GM12878 (cell line): ENCODE measurements around the gene LMAN2. TPM values are rescaled to one million over a fixed set of nuclear protein-coding genes. Genes with fewer than 3 reads are reported as not detected.
A peak's percentile ranks its signal among the peaks of the same experiment; 100 is the strongest.

Source experiments
- ATAC-seq: fragments of 200-7000 bp; cut with Tn5 transposase; 3 replicates; pipeline ENCODE4 v1.9.1; 2020; ENCODE audit warnings: mild to moderate bottlenecking, moderate library complexity
- BruUV-seq: library from RNA; stranded (reverse); fragments of 400-500 nt; replicated peaks from 2 replicates; lab custom pipeline; 2021; lab: Mats Ljungman, UMichigan
- CTCF ChIA-PET: fragments of 300-600 bp; sonication (Branson Sonifier 250); formaldehyde crosslinking; extraction: SDS; loops from one replicate; lab custom pipeline; 2021; ENCODE audit warnings: inconsistent platforms; lab: Yijun Ruan, JAX
- POLR2A ChIA-PET: fragments of 350-600 bp; formaldehyde crosslinking; extraction: SDS; loops from one replicate; lab custom pipeline; 2021; ENCODE audit warnings: inconsistent platforms; lab: Charles Lee
- RAD21 ChIA-PET: fragments of 300-600 bp; sonication (Branson Sonifier 250); formaldehyde crosslinking; loops from one replicate; lab custom pipeline; 2023; ENCODE audit warnings: antibody characterized with exemption; ENCODE audit not compliant: unreplicated experiment; lab: Charles Lee
- SMC1A ChIA-PET: fragments of 300-600 bp; sonication (Branson Sonifier 250); formaldehyde crosslinking; loops from one replicate; lab custom pipeline; 2023; ENCODE audit not compliant: unreplicated experiment, uncharacterized antibody; lab: Charles Lee
- DNase-seq: peaks from one replicate; pipeline ENCODE4 v3.0.0-alpha.2; 2011; ENCODE audit warnings: low read depth, low spot score
- FAIRE-seq: peaks from 3 replicates; lab custom pipeline; 2011; peaks lifted over from hg19 to GRCh38; lab: Jason Lieb, UNC
- H2AFZ ChIP-seq: 2 replicates; pipeline ENCODE4 v1.6.0; 2011; ENCODE audit warnings: low read depth, low read length, control low read depth; ENCODE audit not compliant: control insufficient read depth
- H3K27ac ChIP-seq: 2 replicates; pipeline ENCODE4 v1.5.1; 2011; ENCODE audit warnings: control low read depth; ENCODE audit not compliant: control insufficient read depth, insufficient read depth
- H3K27me3 ChIP-seq, 2 experiments: replicated peaks in 1 of 2; 2 replicates each; pipeline versions ENCODE4 v1.6.0 to v1.6.1; 2011; ENCODE audit warnings: low read length in 1 of 2; ENCODE audit not compliant: control insufficient read depth in 2 of 2, insufficient read depth in 2 of 2
- H3K36me3 ChIP-seq, 2 experiments: 2 replicates each; pipeline ENCODE4 v1.5.1; 2011; ENCODE audit warnings: low read length in 1 of 2; ENCODE audit not compliant: control insufficient read depth in 2 of 2, insufficient read depth in 2 of 2
- H3K4me1 ChIP-seq: 2 replicates; pipeline ENCODE4 v1.6.1; 2011; ENCODE audit warnings: mild to moderate bottlenecking, low read length, moderate library complexity, mixed read lengths; ENCODE audit not compliant: control insufficient read depth, insufficient read depth
- H3K4me2 ChIP-seq: 2 replicates; pipeline ENCODE4 v1.6.0; 2011; ENCODE audit warnings: control low read depth; ENCODE audit not compliant: control insufficient read depth, insufficient read depth
- H3K4me3 ChIP-seq: fragments of 200-600 bp; sonication (generic); 2 replicates; pipeline ENCODE4 v1.5.1; 2016
- H3K79me2 ChIP-seq: 2 replicates; pipeline ENCODE4 v1.6.0; 2011; ENCODE audit warnings: low read length; ENCODE audit not compliant: control insufficient read depth, insufficient read depth
- H3K9ac ChIP-seq: 2 replicates; pipeline ENCODE4 v1.8.0; 2011; ENCODE audit warnings: low read length, control low read depth, mixed read lengths; ENCODE audit not compliant: control insufficient read depth, insufficient read depth
- H3K9me3 ChIP-seq: replicated peaks from 3 replicates; pipeline ENCODE4 v1.5.1; 2011; ENCODE audit warnings: mild to moderate bottlenecking, low read length; ENCODE audit not compliant: control insufficient read depth, insufficient read depth
- H4K20me1 ChIP-seq: 2 replicates; pipeline ENCODE4 v1.6.0; 2011; ENCODE audit not compliant: control insufficient read depth, insufficient read depth
- BCL11A ChIP-seq: IDR thresholded peaks from 2 replicates; pipeline ENCODE4 v1.6.1; 2011; ENCODE audit warnings: low read depth, low read length
- CHD1 ChIP-seq: IDR thresholded peaks from 2 replicates; pipeline ENCODE4 v1.6.1; 2012; ENCODE audit warnings: low read depth, low read length, improper control_type of control experiment
- NR2C1 ChIP-seq: fragments of 450-650 bp; IDR thresholded peaks from 2 replicates; pipeline ENCODE4 v1.6.1; 2017; ENCODE audit warnings: antibody characterized with exemption, mild to moderate bottlenecking, moderate library complexity
- PAX8 ChIP-seq: fragments of 450-650 bp; IDR thresholded peaks from 2 replicates; pipeline ENCODE4 v1.6.1; 2017; ENCODE audit warnings: mild to moderate bottlenecking, moderate library complexity
- POLR2A ChIP-seq: IDR thresholded peaks from 2 replicates; pipeline ENCODE4 v1.6.1; 2011; ENCODE audit warnings: low read depth, mild to moderate bottlenecking, low read length
- ZNF207 ChIP-seq: fragments of 450-650 bp; IDR thresholded peaks from 2 replicates; pipeline ENCODE4 v1.6.1; 2014; ENCODE audit warnings: antibody characterized with exemption, mild to moderate bottlenecking, borderline replicate concordance
- WGBS: methylation state at CpG from one replicate; pipeline ENCODE4 v1.1.6; 2016; ENCODE audit warnings: low lambda C conversion rate; ENCODE audit not compliant: insufficient replicate concordance, insufficient coverage; ENCODE audit errors: missing lambda C conversion rate; 5-methylcytosine and 5-hydroxymethylcytosine counted together
- in situ Hi-C: fragments of 300-500 bp; cut with MboI; formaldehyde crosslinking; loops from 9 replicates; pipeline ENCODE4 v1.14.3; 2018; ENCODE audit warnings: mixed read lengths
- intact Hi-C: fragments of 100-400 bp; cut with micrococcal nuclease; formaldehyde crosslinking; loops from one replicate; pipeline ENCODE4 v1.14.2; 2022; ENCODE audit not compliant: unreplicated experiment
- polyA plus RNA-seq, 11 experiments: library from polyadenylated mRNA; depleted of rRNA in 4 of 11; unstranded in 6 of 11; stranded (reverse) in 5 of 11; fragments of >200 nt; fragmentation: Nextera tagmentation in 4 of 11; fragmentation: Illumina TruSeq in 1 of 11; extraction: Ambion mirVana in 4 of 11; extraction: Trizol in 1 of 11; gene quantifications; 1 replicate in 1 of 11; 2 replicates in 10 of 11; pipeline versions ENCODE4 v1.2.1 to v1.2.3, GENCODE V29; 2011 to 2016; ENCODE audit warnings: inconsistent platforms in 2 of 11, missing spikeins in 2 of 11, low read depth in 1 of 11
- total RNA-seq, 4 experiments: library from RNA; depleted of rRNA in 3 of 4; stranded (reverse); fragments of >200 nt in 3 of 4; fragmentation: Illumina TruSeq in 1 of 4; extraction: Trizol in 1 of 4; gene quantifications; 2 replicates each; pipeline versions ENCODE4 v1.2.1 to v1.2.3, GENCODE V29; 2013 to 2021
- TF ChIP-seq, protein P1 (sequence below): IDR thresholded peaks from 2 replicates; pipeline ENCODE4 v1.6.1; 2012; ENCODE audit warnings: low read depth, low read length, improper control_type of control experiment

Gene LMAN2
- total and polyA plus RNA-seq, 10 of the 15 experiments (the other 5 are each of a cell fraction or from before 2014, with no cell fraction given), result 2.4 to 264 (median 147) TPM

GRCh38 chr5:177332896-177333260 lies 18.6 kb downstream of the LMAN2 start:
- H2AFZ ChIP-seq, result no peak overlapping the region
- H3K9ac ChIP-seq, result no peak overlapping the region
- intact Hi-C loops (no loop called here), in situ Hi-C loops (no loop called here)
- ChIA-PET SMC1A (no interaction called here), RAD21 (no interaction called here), POLR2A (no interaction called here), CTCF (interaction anchor here (0.5 kb wide), 1 partner anchor 169 kb away, joined by 3 read pairs; no protein-coding TSS in a partner anchor)
- FAIRE-seq, result no peak
- no peak for ATAC-seq
- H3K27ac ChIP-seq, result no peak overlapping the region
- DNase-seq, result no peak
- no TSS peak for BruUV-seq
- TF ChIP-seq BCL11A (no peak), POLR2A (0 out of 2 replicates have a peak, but pooled peaks have one; percentile 39), NR2C1 (no peak), PAX8 (no peak), CHD1 (no peak), ZNF207 (no peak)
- TF ChIP-seq, protein P1, sequence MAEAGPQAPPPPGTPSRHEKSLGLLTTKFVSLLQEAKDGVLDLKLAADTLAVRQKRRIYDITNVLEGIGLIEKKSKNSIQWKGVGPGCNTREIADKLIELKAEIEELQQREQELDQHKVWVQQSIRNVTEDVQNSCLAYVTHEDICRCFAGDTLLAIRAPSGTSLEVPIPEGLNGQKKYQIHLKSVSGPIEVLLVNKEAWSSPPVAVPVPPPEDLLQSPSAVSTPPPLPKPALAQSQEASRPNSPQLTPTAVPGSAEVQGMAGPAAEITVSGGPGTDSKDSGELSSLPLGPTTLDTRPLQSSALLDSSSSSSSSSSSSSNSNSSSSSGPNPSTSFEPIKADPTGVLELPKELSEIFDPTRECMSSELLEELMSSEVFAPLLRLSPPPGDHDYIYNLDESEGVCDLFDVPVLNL, result no peak
- no peak overlapping the region for H3K4me3 ChIP-seq
- no peaks in the 10 kb centered on the region for H3K79me2 ChIP-seq
- no peaks in the 10 kb centered on the region for H3K4me1 ChIP-seq
- H3K36me3 ChIP-seq, result peaks cover 21 to 63% of the 10 kb centered on the region in 2 experiments
- no peak overlapping the region for H3K4me2 ChIP-seq
- H4K20me1 ChIP-seq, result no peaks in the 10 kb centered on the region; the same call in 1 of the 2 replicates
- no peaks in the 10 kb centered on the region for H3K9me3 ChIP-seq
- H3K27me3 ChIP-seq, result no peaks in the 10 kb centered on the region
- 91% methylated on average over 13 of the region's 13 CpGs for WGBS
